SJSA1 (cell line): ENCODE results near the gene MLLT3. TPM values are rescaled to one million over a fixed set of nuclear protein-coding genes. Genes with fewer than 3 reads are reported as not detected.

Experiments used
- DNase-seq, 2 experiments: peaks; one replicate each; pipeline ENCODE4 v3.0.0-alpha.2; 2015 to 2020; ENCODE audit warnings: low spot score in 2 of 2, low read depth in 1 of 2
- H3K27ac ChIP-seq: fragments of 250-450 bp; sonication (Bioruptor Pico); 2 replicates; pipeline ENCODE4 v1.5.1; 2020; ENCODE audit warnings: mild to moderate bottlenecking, moderate library complexity
- H3K27me3 ChIP-seq: fragments of 250-450 bp; sonication (Bioruptor Pico); replicated peaks from 2 replicates; pipeline ENCODE4 v1.5.1; 2020; ENCODE audit warnings: mild to moderate bottlenecking, moderate library complexity
- H3K36me3 ChIP-seq: fragments of 250-450 bp; sonication (Bioruptor Pico); 2 replicates; pipeline ENCODE4 v1.5.1; 2020; ENCODE audit warnings: mild to moderate bottlenecking
- H3K4me1 ChIP-seq: fragments of 250-450 bp; sonication (Bioruptor Pico); replicated peaks from 2 replicates; pipeline ENCODE4 v1.6.1; 2021; ENCODE audit warnings: mild to moderate bottlenecking
- H3K4me3 ChIP-seq: fragments of 250-450 bp; sonication (Bioruptor Pico); 2 replicates; pipeline ENCODE4 v1.5.1; 2020; ENCODE audit warnings: mild to moderate bottlenecking
- H3K9me3 ChIP-seq: fragments of 250-450 bp; sonication (Bioruptor Pico); replicated peaks from 2 replicates; pipeline ENCODE4 v1.5.1; 2020; ENCODE audit warnings: mild to moderate bottlenecking
- total RNA-seq: library from RNA; depleted of rRNA; stranded (reverse); fragments of >200 nt; shearing (Covaris generic); gene quantifications from 2 replicates; pipeline ENCODE4 v1.2.3, GENCODE V29; 2014

The MLLT3 gene
- total RNA-seq, 1 experiment from 2014 or later: 13.9 TPM

DNA sequence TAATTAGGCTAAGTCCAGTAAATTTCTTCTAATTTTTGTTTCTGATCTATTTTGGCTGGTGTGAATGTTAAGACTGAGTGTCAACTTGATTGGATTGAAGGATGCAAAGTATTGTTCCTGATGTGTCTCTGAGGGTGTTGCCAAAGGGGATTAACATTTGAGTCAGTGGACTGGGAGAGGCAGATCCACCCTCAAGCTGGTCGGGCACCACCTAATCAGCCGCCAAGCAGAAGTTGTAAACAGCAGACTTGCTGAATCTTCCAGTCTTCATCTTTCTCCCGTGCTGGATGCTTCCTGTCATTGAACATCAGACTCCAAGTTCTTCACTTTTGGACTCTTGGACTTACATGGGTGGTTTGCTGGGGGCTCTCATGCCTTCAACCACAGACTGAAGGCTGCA lies 21.4 kb upstream of the MLLT3 start:
- no peaks in the 10 kb centered on the region for H3K9me3 ChIP-seq
- DNase-seq: no peak
- no peaks in the 10 kb centered on the region for H3K4me1 ChIP-seq
- no peak overlapping the region for H3K27ac ChIP-seq
- no peaks in the 10 kb centered on the region for H3K36me3 ChIP-seq
- H3K27me3 ChIP-seq: no peaks in the 10 kb centered on the region
- no peak overlapping the region for H3K4me3 ChIP-seq

DNA sequence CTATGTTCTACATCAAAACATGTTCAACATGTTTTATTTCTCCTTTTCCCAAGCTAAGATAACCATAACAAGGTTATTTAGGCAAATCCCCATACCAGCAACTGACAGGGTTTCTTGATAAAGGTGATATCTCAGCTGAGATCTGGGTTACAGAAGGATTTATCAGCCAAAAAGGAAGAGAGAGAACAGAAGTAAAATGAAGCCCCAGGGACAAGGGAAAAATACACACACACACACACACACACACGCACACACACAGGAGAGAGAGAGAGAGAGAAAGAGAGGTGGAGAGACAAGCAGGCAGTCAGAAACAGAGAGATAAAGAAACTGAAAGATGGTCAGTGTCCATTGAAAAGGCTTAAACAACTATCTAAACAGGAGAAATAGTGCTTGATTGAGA lies 19.7 kb upstream of the MLLT3 start:
- DNase-seq: no peak
- Histone ChIP-seq H3K4me3 (no peak overlapping the region), H3K27ac (no peak overlapping the region), H3K4me1 (no peaks in the 10 kb centered on the region), H3K27me3 (no peaks in the 10 kb centered on the region), H3K9me3 (no peaks in the 10 kb centered on the region), H3K36me3 (no peaks in the 10 kb centered on the region)

DNA sequence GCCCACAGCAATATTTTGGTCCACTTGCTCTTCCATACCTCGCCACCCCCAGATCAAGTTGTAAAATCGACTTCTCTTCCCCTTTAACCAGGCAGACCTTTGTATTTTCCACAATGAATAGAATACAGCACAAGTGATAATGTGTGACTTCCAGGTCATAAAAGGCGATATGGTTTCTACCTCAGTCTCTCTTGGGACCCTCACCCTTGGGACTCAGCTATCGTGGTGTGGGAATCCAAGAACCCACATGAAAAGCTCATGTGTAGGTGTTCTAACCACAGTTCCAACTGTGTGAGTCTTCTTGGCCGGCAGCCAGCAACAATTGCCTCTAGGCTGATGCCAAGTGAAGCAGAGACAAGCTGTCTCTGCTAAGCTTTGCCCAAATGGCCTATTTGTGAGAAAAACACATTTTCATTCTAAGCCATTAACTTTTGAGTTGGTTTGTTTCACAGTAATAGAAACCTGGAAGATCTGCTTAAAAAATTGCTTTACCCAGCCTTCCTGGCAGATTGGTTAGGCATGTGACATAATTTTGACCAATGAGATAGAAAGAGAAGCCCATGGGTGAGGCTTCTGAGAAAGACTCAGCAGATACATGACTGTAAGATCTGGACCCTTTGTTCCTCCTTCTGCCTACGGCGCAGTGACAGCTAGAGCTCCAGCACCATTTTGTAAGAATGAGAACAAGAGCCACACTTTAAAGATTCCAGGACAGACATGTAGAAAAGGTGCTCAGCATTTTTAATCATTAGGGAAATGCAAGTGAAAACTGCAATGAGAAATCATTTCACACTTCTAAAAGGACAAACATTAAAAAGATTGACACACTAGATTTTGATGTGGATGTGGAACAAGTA lies 18.3 kb upstream of the MLLT3 start:
- DNase-seq: peak in 1 of 2 experiments; percentile 39
- no peaks in the 10 kb centered on the region for H3K4me1 ChIP-seq
- no peaks in the 10 kb centered on the region for H3K27me3 ChIP-seq
- no peaks in the 10 kb centered on the region for H3K9me3 ChIP-seq
- H3K36me3 ChIP-seq: no peaks in the 10 kb centered on the region
- no peak overlapping the region for H3K27ac ChIP-seq
- H3K4me3 ChIP-seq: no peak overlapping the region

DNA sequence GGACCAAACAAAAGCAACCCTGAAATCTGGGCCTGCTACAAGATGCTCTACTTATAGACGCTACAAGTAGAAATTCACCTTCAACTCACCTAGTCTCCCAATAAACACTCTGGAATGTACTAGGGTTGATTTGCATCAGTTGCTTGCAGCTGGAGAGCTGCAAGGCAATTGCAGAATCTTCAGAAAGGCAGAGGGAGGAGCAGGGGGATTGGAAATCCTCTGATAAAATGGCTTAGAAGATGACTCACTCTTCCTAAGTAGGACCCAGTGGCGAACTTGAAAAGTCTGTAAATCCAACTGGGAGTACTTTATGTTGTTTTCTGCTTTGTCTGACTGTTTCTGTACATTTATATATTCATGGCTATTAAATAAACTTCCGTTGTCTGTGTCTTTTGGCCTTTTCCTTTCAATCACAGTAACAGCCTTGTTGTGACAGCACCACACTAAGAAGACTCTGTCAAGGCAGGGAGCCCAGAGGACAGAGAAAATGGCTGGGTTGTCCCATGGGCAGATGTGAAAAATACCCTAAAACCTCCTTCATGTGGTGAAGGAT lies 14.7 kb upstream of the MLLT3 start:
- H3K27ac ChIP-seq: no peak overlapping the region
- H3K4me1 ChIP-seq: no peaks in the 10 kb centered on the region
- H3K27me3 ChIP-seq: no peaks in the 10 kb centered on the region
- no peaks in the 10 kb centered on the region for H3K9me3 ChIP-seq
- H3K36me3 ChIP-seq: no peaks in the 10 kb centered on the region
- no peak for DNase-seq
- no peak overlapping the region for H3K4me3 ChIP-seq

DNA sequence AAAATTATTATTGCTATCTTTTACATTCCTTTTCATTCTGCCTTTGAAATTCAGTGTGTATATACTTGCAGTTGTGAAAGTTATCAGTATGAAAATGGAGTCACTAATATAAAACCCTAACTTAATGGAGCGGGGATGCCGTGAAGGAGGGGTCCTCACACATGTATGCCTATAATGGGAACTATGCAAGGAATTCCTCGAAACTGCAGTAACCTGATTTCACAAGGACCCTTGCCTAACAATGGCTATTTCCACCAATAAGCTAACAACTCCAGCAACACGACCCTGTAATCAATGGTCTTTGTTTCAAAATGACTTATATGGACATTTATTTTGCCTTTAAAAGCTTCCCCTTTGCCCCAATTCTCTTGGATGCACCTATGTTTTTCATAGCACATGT lies 12.6 kb upstream of the MLLT3 start:
- no peaks in the 10 kb centered on the region for H3K27me3 ChIP-seq
- H3K36me3 ChIP-seq: no peaks in the 10 kb centered on the region
- no peaks in the 10 kb centered on the region for H3K4me1 ChIP-seq
- no peak for DNase-seq
- no peak overlapping the region for H3K27ac ChIP-seq
- no peak overlapping the region for H3K4me3 ChIP-seq
- H3K9me3 ChIP-seq: no peaks in the 10 kb centered on the region

DNA sequence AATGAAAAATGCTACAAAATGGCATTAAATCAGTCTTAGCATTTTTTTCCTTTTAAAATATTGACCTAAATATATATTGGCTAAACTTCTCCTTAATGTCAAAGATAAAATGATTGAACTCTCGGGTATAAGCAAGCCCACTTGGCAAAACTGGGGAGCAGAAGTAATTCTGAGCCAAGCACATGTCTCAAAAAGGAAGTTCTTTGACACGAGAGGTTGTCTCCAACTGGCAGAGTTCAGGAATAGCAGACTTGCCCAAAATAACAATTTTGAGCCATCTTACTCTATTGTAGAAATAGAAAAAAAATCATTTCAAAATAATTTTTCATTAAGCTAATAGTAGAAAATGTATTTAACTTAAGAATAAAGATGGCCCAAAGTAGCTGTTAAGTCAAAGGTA lies 10.4 kb upstream of the MLLT3 start:
- Histone ChIP-seq H3K4me3 (no peak overlapping the region), H3K36me3 (no peaks in the 10 kb centered on the region), H3K27ac (no peak overlapping the region), H3K27me3 (no peaks in the 10 kb centered on the region), H3K4me1 (no peaks in the 10 kb centered on the region), H3K9me3 (no peaks in the 10 kb centered on the region)
- no peak for DNase-seq

DNA sequence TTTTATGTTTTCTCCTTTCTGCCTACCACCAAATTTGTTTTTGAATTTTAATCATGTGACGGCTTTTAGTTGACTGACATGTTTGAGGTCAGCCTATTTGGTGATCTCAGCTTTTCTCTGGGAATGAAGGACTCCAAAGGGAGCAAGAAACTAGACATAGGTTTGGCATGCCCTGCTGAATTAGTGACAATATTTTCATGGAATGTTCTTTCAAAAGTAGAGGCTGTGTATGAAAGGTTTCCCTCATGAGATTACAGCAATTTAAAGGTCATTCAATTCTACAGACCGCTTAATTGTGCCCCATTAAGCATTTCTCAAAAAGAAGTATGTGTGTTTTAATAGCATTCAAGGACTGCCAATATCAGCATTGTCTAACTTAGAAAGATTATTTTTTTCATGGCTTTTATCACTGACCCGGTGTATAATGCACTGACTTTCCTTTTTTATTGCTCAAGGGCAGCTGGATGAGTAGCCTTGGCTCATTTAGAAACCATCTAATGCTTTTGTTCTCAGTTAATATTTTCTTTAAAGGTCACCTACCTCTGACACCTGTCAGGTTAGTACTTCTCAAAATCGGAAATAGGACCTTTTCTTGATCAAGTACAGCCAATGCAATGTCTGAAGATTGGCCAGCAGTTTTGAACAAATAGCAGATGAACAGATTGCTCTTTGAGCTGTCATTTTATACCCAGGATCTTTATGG lies 8.1 kb upstream of the MLLT3 start:
- Histone ChIP-seq H3K27me3 (no peaks in the 10 kb centered on the region), H3K27ac (no peak overlapping the region), H3K36me3 (no peaks in the 10 kb centered on the region), H3K4me3 (no peak overlapping the region), H3K9me3 (no peaks in the 10 kb centered on the region), H3K4me1 (no peaks in the 10 kb centered on the region)
- no peak for DNase-seq

DNA sequence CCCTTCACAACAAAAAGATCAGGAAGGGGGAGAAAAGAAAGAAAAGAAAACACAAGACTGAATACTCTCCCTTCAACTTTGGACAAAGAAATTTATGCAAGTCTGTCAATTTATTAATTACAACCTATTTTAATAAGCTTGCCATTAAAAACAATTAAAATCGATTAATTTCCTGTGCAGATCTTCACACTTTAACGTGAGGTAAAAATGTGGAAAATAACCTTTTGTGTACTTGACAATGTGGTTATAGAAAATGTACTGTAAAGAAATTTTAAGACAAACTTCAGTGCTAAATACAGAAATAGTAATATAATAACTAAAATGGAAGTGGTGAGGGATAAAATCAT lies 2.7 kb upstream of the MLLT3 start:
- H3K4me1 ChIP-seq: peaks cover 2% of the 10 kb centered on the region
- no peaks in the 10 kb centered on the region for H3K9me3 ChIP-seq
- peaks cover 4% of the 10 kb centered on the region; the same call in 1 of the 2 replicates for H3K36me3 ChIP-seq
- no peaks in the 10 kb centered on the region for H3K27me3 ChIP-seq
- H3K27ac ChIP-seq: no peak overlapping the region
- H3K4me3 ChIP-seq: no peak overlapping the region
- no peak for DNase-seq

DNA sequence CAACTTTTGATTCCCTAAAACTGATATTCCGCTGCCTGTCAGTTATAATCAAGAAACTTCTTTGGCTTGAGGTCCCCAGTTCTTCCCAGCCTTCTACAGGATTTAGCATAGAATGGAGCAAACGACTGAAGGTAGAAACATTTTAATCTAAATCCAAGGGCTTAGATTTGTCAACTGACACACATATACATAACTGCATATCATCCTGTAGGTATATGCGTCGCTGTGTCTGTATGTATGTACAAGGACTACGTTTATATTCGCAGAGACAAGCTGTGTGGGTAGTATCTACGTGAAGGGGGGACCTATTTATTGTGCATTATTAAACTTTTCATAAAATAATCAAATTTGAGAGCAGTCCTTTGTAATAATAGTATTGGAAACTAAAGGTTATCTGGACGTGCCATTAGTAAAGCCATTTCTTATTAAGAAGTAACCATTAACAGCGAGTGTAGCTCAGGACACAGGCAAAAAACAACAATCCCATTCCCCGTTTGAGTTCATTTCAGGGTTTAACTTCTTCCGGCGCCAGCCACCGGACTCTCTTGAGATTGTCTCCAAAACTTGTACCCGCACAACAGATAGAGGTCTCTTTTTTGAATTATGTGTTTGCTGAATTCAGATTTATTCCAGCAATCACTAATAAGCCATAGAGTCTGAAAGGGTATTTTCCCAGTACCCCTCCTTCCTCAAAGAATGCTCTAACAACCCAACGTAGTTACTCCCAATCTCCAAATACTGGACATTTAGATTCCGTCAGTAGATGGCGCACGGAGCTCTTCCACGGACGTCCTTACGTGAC lies 2.1 kb upstream of the MLLT3 start:
- H3K27ac ChIP-seq: no peak overlapping the region
- peak; percentile 36 to 57 for DNase-seq
- H3K36me3 ChIP-seq: peaks cover 4% of the 10 kb centered on the region; the same call in 1 of the 2 replicates

DNA sequence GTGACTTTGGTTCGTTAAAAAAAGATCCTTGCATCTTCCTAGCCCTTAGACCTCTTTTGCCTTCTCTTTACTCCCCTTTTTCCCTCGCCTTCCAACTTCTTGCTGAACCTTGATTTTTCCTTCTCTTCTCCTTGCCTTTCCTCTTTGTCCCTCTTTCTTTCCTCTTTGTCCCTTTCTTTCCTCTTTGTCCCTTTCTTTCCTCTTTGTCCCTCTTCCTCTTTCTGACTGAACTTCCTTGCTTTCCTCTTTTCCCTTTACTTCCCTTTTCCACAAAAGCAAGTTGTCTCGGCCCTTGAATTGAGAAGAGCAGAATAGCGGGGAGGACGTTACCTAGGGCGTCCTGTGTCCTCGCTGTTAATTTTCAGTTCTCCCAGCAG lies 1.4 kb upstream of the MLLT3 start:
- Histone ChIP-seq H3K27ac (no peak overlapping the region), H3K36me3 (peaks cover 4% of the 10 kb centered on the region; the same call in 1 of the 2 replicates)

More for the DNA sequence above, 2.1 kb upstream of the MLLT3 start:
- no peak overlapping the region for H3K4me3 ChIP-seq
- no peaks in the 10 kb centered on the region for H3K27me3 ChIP-seq
- H3K9me3 ChIP-seq: no peaks in the 10 kb centered on the region
- H3K4me1 ChIP-seq: peaks cover 8% of the 10 kb centered on the region

DNA sequence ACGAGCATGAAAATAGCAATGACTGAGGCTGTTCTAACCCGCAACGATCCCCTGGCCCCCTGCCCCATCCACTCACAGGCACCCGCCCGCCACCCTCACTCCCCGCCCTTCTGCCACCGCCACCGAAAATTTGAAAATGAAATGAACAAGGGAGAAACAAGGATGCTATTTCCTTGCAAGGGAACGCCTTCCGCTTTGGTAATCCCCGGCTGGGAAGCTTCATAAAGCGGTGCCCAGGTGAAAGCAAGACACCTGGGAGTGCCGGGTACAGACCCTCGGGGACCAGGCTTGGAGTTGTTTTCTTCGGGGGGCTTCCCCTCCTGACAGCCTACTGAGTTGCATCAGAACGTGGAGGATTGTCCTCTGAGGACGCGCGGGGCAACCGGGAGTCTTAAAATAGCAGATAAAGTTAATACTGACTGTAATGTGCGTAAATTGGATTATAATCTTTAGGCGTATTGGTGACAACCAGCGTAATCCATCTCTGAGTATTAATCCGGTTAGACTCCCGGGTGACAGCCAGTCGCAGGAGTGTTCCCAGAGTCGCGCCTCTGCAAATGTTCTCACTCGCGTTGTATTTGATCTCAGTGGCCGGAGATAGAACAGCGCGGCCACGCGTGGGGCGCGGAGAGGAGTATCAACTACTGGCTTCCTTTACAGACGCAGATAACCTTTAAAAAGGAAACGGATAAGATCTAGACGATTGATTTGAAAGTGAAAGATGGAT lies 885 bp upstream of the MLLT3 start:
- Histone ChIP-seq H3K36me3 (peaks cover 4% of the 10 kb centered on the region; the same call in 1 of the 2 replicates), H3K27ac (no peak overlapping the region), H3K9me3 (no peaks in the 10 kb centered on the region), H3K4me3 (peak overlapping the region; percentile 83), H3K27me3 (no peaks in the 10 kb centered on the region), H3K4me1 (peaks cover 19% of the 10 kb centered on the region)
- DNase-seq: no peak

More for the DNA sequence above, 1.4 kb upstream of the MLLT3 start:
- no peaks in the 10 kb centered on the region for H3K9me3 ChIP-seq
- H3K4me3 ChIP-seq: peak overlapping the region; percentile 83
- no peaks in the 10 kb centered on the region for H3K27me3 ChIP-seq
- DNase-seq: no peak
- peaks cover 15% of the 10 kb centered on the region for H3K4me1 ChIP-seq

DNA sequence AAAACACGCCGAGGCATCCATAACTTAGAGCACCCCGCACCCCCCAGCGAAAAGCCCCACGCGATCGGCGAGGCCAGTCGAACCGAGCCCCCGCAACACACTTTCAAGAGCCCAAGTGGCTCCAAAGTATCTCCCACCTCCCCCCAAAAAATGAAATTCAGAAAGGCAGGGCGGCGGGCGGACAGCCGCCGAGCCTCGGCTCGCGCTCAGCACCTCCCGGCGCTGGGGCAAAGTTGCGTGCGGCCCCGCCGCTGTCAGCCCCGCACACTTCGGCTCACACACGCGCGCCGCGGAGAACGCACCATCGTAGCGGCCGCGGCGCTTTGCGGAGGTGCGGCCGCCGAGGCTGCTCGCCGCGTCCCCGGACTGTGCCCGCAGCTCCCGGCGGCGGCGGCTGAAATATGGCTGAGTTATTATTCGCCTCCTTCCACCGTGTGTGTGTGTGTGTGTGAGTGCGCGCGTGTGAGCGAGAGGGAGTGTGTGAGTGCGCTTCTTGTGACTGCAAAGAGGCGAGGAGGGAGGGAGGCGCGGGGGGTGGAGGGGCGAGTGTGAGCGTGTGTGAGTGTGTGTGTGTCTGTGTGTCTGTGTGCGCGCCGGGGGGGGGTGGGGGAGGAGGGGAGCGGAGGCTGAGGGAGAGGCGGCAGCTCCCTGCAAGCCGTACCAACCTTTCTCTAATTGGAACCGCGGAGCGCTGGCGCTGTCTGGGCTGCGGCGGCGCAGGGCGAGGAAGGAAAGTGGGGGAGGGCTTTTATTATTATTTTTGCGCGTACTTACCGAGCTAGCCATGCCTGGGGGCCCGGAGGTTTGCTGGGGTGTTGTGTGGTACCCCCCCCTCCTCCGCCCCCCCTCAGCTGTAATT lies 599 bp downstream of the MLLT3 start:
- H3K9me3 ChIP-seq: no peaks in the 10 kb centered on the region
- peak overlapping the region; percentile 83 for H3K4me3 ChIP-seq
- DNase-seq: peak in 1 of 2 experiments; percentile 60
- peaks cover 23% of the 10 kb centered on the region for H3K4me1 ChIP-seq
- H3K36me3 ChIP-seq: peaks cover 4% of the 10 kb centered on the region; the same call in 1 of the 2 replicates
- peak overlapping the region; percentile 61 for H3K27ac ChIP-seq
- H3K27me3 ChIP-seq: no peaks in the 10 kb centered on the region
